Mucosa of gallbladder (tissue), 1 donor: ENCODE results near the gene DEAF1. TPM values are rescaled to one million over a fixed set of nuclear protein-coding genes. Genes with fewer than 3 reads are reported as not detected.

Experiments used
- DNase-seq: peaks from one replicate; pipeline ENCODE4 v3.0.0-alpha.2; 2020; ENCODE audit warnings: low spot score
- total RNA-seq: library from RNA; stranded (reverse); gene quantifications from one replicate; pipeline ENCODE4 v1.2.1, GENCODE V29; 2021
- donor health status: DM: no; HTN: no; CAD: no.

DEAF1 gene
- total RNA-seq, 1 donor from 2014 or later, result 45.0 TPM

DNA sequence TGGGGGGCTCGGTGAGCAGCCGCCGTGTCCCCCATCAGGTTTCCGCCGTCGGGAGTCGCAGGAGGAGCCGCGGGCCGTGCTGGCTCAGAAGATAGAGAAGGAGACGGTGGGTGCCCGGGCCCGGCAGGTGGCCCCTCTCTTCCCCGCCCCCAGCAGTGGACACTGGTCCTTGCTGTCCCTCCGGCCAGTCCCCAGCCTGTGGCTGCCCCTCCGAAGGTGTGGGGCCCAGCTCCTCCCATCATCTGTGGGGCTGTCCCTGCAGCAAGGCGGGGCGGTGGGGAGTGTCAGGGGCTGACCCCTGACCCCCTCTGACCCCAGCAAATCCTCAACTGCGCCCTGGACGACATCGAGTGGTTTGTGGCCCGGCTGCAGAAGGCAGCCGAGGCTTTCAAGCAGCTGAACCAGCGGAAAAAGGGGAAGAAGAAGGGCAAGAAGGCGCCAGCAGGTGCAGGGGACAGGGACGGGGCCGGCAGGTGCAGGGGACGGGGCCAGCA is 26.3 kb upstream of the DEAF1 start:
- DNase-seq, result no peak

DNA sequence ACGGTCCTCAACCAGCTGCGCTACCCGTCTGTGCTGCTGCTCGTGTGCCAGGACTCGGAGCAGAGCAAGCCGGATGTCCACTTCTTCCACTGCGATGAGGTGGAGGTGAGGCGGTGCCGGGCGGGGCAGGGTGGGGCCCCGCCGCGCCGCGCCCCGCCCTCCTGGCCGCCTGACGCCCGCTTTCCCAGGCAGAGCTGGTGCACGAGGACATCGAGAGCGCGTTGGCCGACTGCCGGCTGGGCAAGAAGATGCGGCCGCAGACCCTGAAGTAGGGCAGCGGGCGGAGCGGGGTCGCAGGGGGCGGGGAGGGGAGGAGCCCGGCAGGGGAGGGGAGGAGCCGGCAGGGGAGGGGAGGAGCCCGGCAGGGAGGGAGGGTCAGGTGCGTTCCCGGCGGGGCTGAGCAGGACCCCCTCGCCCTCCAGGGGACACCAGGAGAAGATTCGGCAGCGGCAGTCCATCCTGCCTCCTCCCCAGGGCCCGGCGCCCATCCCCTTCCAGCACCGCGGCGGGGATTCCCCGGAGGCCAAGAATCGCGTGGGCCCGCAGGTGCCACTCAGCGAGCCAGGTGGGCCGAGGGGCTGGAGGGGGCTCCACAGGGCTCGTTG is 25.7 kb upstream of the DEAF1 start:
- DNase-seq, result no peak

DNA sequence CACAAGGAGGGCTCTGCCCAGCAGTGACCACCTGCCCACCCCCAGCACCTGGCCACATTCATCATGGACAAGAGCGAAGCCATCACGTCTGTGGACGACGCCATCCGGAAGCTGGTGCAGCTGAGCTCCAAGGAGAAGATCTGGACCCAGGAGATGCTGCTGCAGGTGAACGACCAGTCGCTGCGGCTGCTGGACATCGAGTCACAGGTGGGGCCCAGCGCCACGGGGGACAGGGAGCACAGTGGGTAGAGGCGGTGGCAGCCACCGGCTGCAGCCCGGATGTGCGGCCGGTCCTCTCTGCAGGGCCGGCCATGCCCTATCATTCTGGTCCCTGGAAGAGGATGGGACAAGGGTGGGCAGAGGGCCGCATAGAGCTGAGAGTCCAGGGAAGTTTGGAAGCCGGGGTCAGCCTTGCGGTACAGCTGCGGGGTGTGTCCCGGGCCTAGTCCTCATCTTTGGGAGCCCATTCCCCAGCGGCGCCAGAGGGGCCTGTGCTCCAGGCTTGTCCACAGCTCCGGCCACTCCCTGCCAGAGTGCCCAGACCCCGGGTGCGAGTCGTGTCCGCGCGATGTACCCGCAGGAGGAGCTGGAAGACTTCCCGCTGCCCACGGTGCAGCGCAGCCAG is 25.1 kb upstream of the DEAF1 start:
- DNase-seq, result no peak

DNA sequence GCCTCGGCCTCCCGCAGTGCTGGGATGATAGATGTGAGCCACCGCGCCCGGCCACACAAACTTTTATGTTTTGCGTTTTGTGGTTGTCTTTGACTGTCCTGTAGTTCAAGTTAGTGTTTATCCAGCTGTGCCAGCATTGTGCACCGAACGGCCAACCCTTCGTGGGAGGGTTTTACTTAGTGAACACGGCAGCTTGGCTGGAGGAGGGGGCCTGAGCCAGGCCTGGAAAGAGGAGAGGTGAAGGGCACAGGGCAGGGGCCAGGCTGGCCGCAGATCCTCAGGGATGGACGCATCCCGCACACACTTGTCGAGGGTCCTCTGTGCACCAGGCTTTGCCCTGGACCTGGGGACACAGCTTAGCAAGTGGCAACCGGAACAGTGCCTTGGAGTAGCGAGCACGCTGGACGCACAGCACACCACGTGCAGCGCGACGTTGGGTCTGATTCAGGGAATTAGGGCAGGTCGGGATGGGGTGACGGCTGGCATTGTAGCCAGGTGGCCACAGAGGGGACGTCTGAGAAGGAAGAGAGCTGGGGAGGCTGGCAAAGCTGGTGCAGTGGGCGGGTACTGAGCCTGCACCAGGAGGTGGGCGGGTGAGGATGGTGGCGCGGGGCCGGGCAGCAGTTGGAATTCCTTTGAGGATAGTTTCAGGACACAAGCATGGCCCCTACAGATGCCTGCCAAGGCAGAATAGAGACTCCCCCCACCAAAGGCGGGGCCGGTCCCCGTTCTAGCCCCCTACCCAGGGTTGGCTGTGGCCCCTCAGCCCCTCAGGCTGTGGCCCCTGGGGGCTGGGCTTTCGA is 24.4 kb upstream of the DEAF1 start:
- no peak for DNase-seq

DNA sequence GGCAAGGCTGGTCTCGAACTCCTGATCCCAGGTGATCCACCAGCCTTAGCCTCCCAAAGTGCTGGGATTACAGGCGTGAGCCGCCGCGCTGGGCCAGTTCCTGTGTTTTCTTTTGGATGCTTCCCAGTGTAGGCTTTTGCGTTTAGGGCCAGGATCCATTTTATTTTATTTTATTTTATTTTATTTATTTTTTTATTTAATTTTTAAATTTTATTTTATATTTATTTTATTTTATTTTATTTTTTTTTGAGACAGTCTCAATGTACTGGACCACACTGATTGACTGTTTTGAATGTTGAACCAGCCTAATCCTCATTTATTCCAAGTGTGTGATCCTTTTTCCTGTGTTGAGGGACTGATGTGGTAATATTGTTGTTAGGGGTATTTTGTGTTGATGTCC is 19.4 kb upstream of the DEAF1 start:
- DNase-seq, result no peak

DNA sequence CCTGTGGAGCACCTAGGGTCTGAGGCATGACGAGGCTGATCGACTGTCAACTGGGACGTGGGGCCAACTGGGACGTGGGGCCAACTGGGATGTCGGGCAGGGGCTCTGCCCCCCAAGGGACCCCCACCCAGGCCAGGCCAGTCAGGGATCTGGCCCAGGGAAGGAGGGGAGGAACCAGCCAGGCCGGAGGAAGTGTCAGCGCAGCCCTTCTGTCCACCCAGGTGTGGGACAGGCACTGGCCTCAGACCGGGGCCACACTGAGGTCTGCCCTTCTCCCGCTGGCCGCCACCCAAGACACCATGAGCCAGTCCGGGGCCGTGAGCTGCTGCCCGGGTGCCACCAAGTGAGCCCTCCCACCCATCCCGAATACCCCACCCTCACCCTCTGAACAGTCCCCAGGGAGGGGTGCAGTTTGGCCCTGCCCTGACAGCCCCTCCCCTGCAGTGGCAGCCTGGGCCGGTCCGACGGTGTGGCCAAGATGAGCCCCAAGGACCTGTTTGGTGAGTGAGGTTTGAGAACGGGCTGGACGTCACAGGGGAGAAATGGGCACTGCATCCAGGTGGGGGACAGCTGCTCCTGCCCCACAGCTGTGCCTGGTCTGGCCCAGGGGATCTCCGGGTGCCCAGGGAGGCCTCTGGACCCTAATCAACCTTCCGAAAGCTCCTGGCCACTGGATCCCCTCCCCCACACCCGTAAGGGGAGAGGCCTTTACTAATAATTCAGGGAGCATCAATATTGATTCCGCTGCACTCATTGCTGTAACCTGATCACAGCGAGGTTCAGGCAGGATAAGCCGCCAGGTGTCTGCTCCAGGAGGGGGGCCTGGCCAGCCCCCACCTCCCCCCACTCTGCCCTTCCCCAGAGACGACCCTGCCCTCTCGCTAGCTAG is 14.3 kb upstream of the DEAF1 start:
- no peak for DNase-seq

DNA sequence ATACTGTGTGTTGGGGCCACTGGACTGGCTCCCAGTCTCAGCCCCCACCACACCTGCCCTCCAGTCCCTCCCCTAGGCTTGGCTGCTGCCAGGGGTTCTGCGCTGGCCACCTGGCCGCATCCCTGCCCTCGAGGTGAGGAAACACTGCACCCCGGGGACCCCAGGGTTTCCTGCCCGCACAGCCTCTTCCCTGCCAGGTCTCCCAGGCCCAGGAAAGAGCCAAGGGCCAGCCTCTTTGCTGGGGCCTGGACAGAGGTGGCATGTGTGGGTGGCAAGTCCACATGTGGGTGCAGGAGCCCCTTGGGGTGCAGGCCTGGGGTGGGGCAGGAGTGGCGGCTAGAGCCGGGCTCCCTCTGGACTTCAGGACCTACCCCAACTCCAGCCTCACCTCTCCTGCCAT is 13.5 kb upstream of the DEAF1 start:
- no peak for DNase-seq

DNA sequence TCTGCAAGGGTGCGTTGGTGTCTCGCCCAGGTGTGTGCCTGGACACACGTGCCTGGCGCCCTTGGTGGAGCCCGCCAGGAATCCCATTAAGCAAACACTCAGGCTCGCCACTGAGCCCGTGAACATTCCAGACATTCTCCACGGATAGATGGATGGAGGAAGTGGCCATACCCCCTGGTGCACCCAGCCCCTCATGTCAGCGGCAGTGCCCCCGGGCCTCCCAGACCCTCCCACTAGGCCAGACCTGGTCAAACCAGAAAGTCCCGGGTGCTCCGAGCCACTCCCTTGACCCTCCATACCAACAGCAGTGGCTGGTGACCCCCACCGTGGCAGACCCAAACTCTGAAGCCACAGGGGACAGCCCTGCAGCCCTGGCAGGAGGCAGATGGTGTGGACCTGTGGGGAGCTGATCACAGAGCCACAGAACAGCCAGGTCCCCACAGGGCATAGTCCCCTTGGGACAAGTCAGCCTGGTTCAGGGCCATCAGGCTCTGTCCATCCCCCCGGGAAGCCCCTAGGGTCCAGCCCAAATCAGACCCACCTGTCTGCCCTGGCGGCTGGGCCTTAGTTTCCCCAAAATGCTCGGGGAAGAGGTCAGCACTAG is 12.9 kb upstream of the DEAF1 start:
- DNase-seq, result no peak

DNA sequence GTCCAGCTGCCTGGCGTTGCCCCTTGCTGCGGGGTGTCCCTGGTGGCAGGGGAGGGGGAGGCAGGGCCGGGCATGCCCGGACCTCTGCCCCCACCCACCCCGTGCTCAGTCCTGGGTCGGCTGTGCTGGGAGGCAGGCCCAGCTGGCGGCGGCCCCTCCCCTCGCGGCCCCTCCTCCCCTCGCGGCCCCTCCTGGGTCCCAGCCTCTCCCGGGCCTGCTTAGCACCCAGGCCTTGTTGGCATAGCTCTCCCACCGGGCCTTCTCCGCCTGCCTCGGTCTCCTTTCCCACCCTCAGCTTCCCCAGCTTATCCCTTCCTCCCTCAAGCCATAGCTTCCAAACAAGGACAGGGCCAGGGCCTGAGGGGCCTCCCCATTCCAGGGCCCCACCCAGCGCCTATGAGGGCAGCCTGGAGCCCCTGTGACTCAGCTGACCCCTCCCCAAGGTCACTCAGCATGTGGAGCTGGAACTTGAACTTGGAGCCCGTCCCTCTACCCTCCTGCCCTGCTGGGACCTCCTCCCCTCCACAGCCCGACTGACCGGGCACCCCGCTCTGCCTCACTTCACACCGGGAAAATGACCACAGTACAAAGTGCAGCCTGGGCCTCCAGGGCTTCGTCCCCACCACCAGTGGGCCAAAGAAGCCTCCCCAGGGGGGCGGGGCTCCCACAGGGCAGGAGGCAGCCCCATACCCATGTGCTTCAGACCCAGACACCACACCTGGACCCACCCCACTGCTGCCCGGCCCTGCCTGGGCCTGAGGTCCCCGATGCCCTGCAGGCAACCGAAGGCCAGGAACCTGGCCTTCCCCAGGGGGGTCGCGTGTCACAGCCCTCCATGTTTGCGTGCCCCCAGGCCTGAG is 12.2 kb upstream of the DEAF1 start:
- no peak for DNase-seq

DNA sequence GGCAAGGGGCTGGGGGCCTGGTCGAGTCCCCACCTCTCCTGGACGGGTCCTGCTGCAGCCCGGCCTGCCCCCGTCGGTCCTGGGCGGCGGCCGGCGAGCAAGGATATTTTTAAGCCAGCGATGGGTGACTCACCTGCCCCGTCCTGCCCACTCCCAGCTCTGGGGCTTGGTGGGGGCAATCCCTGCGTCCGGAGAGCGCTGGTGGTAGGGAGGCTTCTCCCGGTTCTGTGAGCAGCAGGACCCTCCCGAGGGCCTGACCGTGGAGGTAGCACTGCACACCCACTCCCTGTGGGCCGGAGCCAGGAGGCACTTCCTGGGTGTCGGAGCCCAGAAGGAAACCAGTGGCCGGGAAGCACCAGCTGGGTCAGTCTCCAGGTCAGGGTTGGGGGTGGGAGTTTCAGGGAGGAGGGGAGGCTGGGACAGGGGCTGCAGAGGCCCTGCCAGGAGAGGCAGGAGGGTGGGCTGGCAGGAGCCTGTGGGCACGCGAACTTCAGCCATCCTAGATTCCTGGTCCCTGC is 11.5 kb upstream of the DEAF1 start:
- no peak for DNase-seq

DNA sequence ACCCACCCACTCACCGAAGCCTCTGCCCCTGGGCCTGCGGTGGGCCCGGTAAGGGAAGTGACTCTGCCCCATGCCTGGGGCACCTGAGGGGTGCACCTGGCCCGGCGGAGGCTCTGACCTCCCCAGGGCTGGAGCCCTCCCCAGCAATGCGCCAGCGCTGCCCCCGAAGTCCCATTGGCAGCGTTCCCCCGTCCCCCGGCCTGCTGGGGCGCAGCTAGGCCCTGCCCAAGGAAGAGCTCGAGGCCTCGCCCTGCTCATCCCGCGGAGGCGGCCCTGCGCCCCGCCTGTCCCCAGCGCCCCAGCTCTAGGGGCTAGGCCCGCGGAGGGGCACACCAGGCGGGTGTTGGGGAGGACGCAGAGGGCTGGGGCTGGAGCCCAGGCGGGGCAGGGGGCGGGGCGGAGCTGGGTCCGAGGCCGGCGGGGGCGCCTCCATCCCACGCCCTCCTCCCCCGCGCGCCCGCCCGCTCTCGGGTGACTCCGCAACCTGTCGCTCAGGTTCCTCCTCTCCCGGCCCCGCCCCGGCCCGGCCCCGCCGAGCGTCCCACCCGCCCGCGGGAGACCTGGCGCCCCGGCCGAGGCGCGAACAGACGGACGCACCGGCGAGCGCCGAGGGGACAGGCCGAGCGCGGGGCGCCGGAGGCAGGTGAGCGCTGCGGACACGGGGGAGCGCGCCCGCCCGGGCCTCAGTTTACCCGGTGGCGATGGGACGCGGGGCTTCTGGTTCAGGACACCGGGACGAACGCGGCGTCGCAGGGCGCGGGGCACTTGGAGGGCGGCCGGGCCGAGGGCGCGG is 10.8 kb upstream of the DEAF1 start, which contains the start of gene EPS8L2:
EPS8L2 (plus strand) TSS at position 586 of the 793 bp plus-strand sequence. CDS start 3,177 bp downstream, outside the sequence.
- DNase-seq, result peak; percentile 58

DNA sequence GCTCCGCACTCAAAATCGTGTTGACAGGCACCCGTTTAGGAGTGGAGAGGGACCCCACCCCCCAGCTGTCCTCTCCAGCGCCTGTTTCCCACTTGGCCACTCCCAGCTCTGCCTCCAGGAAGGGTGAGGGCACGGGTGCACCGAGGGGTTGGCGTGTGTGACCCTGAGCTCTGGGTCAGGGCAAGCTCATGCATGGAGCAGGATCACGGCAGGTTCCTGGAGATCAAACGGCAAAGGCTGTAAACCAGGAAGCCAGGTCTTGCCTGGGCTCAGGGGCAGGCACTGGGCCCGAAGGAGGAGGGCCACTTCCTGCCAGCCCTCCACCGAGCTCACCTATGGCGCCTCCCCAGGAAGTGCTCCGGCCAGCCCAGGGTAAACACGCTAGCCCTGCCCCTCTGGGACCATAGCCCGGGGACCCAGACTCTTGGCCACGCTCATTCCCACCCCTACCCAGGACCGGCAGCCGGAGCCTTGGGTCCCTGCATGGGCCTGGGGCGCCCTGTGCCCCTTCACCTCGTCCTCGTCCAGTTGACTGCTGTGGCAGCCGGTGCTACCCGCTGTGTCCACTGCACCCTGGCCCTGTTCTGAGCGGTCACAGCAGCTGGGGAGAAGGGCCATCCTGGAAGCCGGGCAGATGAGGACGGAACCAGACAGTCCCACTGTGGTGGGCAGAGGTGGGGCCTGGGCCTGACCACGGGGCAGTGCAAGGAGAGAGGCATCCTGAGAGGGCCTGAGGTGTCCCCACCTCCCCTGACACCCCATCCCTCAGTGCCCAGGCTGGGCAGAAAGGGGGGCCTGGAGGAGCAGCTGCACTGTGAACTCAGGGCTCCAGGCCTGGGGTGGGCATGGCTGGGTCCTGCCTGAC is 10.0 kb upstream of the DEAF1 start:
- peak; percentile 61 for DNase-seq

DNA sequence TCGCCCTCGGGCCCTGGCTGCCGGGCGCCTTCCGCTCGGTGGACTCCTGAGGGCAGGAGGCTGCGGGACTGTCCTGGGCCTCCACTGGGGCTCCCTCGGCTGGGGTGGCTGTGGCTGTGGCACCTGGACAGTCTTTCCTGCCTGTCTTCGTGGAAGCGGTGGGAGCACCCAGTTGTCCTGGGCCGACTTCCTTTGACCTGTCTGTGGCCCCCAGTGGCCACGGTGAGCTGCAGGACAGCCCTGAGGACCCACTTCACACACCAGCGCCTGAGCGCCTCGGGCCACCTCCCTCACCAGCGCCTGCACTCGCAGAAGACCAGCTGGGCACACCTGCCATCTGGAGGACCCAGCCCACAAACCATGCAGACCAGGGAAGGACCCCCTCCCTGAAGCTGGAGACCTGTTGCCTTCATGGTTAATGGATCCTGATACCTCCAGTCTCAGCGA is 9.2 kb upstream of the DEAF1 start:
- DNase-seq, result no peak

DNA sequence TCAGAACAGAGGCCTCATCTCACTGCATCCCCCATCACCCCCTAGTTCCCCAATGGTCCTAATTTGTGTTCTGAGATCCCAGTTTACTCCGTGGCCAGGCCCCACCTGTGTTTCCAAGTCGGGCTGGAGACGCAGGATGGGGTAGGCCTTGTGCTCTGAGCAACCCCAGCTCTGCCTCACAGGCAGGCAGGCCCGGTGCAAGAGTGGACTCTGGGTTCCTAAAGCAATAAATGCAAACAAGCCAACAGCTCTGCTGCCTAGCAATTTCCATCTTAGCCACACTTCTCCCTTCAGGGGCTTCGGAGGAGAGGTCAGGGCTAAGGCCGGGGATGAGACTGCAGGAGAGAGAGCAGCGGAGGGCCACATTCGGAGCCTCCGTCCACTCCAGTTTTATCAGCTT is 8.5 kb upstream of the DEAF1 start:
- DNase-seq, result no peak

DNA sequence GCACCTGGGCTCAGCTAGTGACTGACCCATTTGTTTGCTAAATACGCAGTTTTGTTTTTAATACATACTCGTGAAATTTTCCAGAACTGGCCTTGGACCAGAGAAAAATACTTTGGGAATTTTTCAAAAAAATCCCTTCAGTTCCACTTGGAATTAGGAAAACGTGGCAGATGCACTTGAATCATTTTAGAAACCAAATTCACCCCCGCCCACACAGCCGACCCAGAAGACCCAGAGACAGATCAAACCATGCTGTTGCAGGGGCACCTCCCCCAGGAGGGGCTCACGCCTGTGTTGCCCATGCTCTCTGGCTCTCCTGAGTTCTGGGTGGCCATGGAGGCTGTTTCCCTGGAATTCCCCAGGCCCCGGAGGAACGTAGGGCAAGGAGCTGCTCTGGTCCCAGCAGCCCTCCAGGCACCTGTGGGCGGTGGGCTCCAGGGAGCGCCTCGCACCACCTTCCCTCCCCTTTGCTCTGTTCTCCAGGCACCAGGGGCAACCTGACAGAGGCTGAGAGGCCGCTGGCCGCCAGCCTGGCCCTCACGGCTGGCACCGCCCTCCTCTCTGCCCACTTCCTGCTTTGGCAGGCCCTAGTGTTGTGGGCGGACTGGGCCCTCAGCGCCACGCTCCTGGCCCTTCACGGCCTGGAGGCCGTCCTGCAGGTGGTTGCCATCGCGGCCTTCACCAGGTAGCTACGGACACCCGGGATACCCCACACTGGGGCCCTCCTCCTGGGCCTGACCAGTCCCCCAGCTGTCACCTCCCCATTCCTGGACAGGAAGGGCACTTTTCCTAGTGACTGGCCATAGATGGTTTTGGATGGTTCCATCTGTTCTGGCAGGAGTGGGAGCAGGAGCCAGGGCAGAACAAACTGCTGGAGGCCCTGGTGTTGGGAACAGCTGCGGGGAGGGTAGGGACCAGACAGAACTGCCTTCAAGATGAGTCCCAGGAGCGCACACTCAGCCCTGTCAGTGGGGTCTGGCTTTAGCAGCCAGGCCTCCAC is 7.7 kb upstream of the DEAF1 start:
- DNase-seq, result no peak

DNA sequence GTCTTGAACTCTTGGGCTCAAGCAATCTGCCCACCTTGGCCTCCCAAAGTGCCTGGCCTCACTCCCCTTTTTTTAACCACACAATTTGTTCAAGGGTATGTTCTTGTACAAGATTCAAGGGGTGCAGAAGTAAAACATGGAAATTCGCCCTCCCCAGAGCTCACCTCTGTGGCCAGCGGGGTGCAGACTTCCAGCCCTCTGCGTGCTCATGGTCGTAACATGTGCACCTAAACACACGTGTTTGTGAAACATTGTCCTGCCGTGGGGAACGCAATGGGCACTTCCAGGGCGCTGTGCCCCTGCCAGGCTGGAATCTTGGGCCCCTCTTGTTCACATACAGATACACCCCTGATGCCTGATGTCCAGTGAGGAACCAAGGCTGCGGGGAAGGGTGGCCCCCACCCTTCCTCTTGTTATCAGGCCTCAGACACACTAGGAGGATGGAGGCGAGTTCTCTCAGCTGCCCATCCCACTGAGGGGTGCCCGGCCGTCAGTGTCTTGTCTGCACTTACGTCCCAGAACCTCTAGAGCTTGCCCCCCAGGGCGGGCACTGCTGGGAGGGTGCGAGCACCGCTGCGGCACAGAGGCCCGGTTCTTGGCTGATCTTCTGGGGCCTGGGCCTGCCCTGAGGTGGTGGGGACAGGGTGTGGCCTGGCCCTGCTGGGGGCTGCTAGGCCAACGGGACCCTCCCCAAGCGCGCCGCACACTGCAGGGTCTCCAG is 6.9 kb upstream of the DEAF1 start:
- DNase-seq, result no peak
